ENCODE measurements around the gene HOXA1. TPM values are rescaled to one million over a fixed set of nuclear protein-coding genes. Genes with fewer than 3 reads are reported as not detected.

Gene HOXA1
- total and polyA plus RNA-seq, 2 experiments from 2014 or later, result 0.07 to 0.42 TPM

DNA sequence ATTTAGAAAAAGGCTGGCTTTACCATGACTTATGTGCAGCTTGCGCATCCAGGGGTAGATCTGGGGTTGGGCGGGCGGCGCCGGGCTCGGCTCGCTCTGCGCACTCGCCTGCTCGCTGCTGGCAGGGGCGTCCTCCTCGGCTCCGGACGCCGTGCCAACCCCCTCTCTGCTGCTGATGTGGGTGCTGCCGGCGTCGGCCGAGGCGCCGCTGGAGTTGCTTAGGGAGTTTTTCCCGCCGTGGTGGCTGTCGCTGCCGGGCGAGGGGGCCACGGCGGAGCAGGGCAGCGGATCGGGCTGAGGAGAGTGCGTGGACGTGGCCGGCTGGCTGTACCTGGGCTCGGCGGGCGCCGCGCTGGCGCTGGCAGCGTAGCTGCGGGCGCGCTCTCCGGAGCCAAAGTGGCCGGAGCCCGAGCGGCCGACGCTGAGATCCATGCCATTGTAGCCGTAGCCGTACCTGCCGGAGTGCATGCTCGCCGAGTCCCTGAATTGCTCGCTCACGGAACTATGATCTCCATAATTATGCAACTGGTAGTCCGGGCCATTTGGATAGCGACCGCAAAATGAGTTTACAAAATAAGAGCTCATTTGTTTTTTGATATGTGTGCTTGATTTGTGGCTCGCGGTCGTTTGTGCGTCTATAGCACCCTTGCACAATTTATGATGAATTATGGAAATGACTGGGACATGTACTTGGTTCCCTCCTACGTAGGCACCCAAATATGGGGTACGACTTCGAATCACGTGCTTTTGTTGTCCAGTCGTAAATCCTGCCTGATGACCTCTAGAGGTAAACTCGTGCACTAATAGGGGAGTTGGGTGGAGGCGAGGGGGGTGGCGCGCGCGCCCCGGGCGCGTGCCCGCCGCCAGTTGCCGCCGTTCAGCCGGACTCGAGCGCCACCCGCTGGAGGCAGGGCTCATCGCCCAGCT is 47.5 kb upstream of the HOXA1 start, which contains the start of gene HOXA5:
Gene HOXA5, minus strand, starts transcription at position 659 of the 927 bp plus-strand sequence. Its CDS starts 74 bp downstream, at position 585.
- Histone ChIP-seq H3K27me3 (peaks cover 100% of the 10 kb centered on the region), H3K4me1 (ENCODE audit: low read depth) (peaks cover 4% of the 10 kb centered on the region)
- peak; percentile 42 for TF ChIP-seq CTCF (IDR thresholded peaks at IDR 0.05; ENCODE audit: low read depth, low read length)

GRCh38 chr7:27142580-27143022 is 46.8 kb upstream of the HOXA1 start:
- Histone ChIP-seq H3K27ac (no peak overlapping the region), H3K36me3 (no peaks in the 10 kb centered on the region), H3K4me3 (peak overlapping the region; percentile 19), H3K4me1 (ENCODE audit: low read depth) (peaks cover 4% of the 10 kb centered on the region), H3K27me3 (peaks cover 100% of the 10 kb centered on the region), H3K9me3 (ENCODE audit: low read depth) (no peaks in the 10 kb centered on the region)
- DNase-seq (ENCODE audit: low read depth in 1 of 2, low spot score in 1 of 2), result no peak
- TF ChIP-seq CTCF (IDR thresholded peaks at IDR 0.05; ENCODE audit: low read depth, low read length), result no peak

More for the DNA sequence above, 47.5 kb upstream of the HOXA1 start, which contains the start of gene HOXA5:
- DNase-seq (ENCODE audit: low read depth in 1 of 2, low spot score in 1 of 2), result peak in 1 of 2 donors; percentile 40
- Histone ChIP-seq H3K36me3 (no peaks in the 10 kb centered on the region), H3K9me3 (ENCODE audit: low read depth) (no peaks in the 10 kb centered on the region), H3K27ac (no peak within 1 kb of the TSS), H3K4me3 (peak within 1 kb of the TSS; percentile 19)

DNA sequence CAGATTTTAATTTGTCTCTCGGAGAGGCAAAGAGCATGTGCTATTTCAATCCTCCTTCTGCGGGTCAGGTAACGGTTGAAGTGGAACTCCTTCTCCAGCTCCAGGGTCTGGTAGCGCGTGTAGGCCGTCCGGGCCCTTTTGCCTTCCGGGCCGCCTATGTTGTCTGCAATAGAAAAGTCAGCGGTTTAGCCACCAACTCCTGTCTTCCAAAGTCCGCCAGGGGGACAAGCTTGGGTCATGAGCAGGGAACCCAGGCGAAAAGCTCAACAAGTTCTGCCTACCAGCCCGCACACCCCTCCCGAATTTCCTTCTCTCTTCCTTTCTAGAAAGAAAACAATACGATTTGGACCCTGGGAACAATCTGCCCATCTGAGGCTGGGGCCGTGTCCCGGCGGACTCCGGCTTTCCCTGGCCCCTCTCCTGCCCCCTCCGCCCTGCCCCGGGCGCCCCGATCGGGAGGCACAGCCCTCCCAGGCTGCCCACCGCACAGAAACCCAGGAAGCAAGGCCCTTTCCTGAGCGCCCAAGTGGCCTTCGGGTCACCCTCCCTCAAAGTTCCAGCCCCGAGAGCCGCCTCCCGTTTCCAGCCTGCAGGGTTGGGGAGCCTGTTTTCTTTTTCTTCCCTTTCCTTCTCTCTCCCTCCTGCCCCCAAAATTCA is 46.3 kb upstream of the HOXA1 start:
- Histone ChIP-seq H3K9me3 (ENCODE audit: low read depth) (no peaks in the 10 kb centered on the region), H3K36me3 (no peaks in the 10 kb centered on the region), H3K4me1 (ENCODE audit: low read depth) (peaks cover 4% of the 10 kb centered on the region), H3K27ac (no peak overlapping the region), H3K4me3 (no peak overlapping the region), H3K27me3 (peaks cover 100% of the 10 kb centered on the region)
- no peak for TF ChIP-seq CTCF (IDR thresholded peaks at IDR 0.05; ENCODE audit: low read depth, low read length)
- DNase-seq (ENCODE audit: low read depth in 1 of 2, low spot score in 1 of 2), result no peak

- no peaks in the 10 kb centered on the region for H3K36me3 ChIP-seq
- no peak overlapping the region for H3K4me3 ChIP-seq
- H3K27ac ChIP-seq, result no peak overlapping the region
- no peak for DNase-seq (ENCODE audit: low read depth in 1 of 2, low spot score in 1 of 2)
- peaks cover 100% of the 10 kb centered on the region for H3K27me3 ChIP-seq
- peaks cover 4% of the 10 kb centered on the region for H3K4me1 ChIP-seq (ENCODE audit: low read depth)
- no peaks in the 10 kb centered on the region for H3K9me3 ChIP-seq (ENCODE audit: low read depth)
- no peak for TF ChIP-seq CTCF (IDR thresholded peaks at IDR 0.05; ENCODE audit: low read depth, low read length)
Measured at GRCh38 chr7:27141137-27141922, 45.5 kb upstream of the HOXA1 start.

All from cardiac muscle cell (in vitro differentiated cells and primary cell).